T-cell (primary cell): ENCODE results near the gene ADGRB3. TPM values are rescaled to one million over a fixed set of nuclear protein-coding genes. Genes with fewer than 3 reads are reported as not detected.
"Not testable (repeated sequence)": the region's sequence is repeated elsewhere in the genome, so short reads cannot be mapped to it uniquely, and the experiment has no call there.

ENCODE experiments used
- ATAC-seq, 4 experiments: fragments of 200-7000 bp in 3 of 4; fragments of 150-1000 bp in 1 of 4; cut with Tn5 transposase; replicated peaks in 1 of 4; 1 replicate in 3 of 4; 2 replicates in 1 of 4; pipeline ENCODE4 v1.10.0; 2021; ENCODE audit warnings: moderate library complexity in 3 of 4, mild to moderate bottlenecking in 2 of 4, moderate number of reproducible peaks in 1 of 4
- CTCF ChIA-PET, 2 donors: fragments of 300-600 bp; sonication (Branson Sonifier 250); formaldehyde crosslinking; loops; one replicate each; lab custom pipeline; 2022; ENCODE audit warnings: antibody characterized with exemption in 2 of 2; lab: Charles Lee
- POLR2A ChIA-PET, 2 donors: fragments of 300-600 bp; sonication (Branson Sonifier 250); formaldehyde crosslinking; loops; one replicate each; lab custom pipeline; 2022; ENCODE audit warnings: antibody characterized with exemption in 2 of 2; lab: Charles Lee
- DNase-seq, 35 experiments: peaks; one replicate each; pipeline versions ENCODE4 v3.0.0 to v3.0.0-alpha.2; 2013 to 2023
- H3K27ac ChIP-seq: one replicate; pipeline ENCODE4 v1.5.1; 2013; ENCODE audit warnings: low read length
- H3K27me3 ChIP-seq, 2 experiments: replicated peaks in 1 of 2; 1 replicate in 1 of 2; 2 replicates in 1 of 2; pipeline versions ENCODE4 v1.6.1 to v1.7.0; 2013; ENCODE audit warnings: low read length in 1 of 2, mixed read lengths in 1 of 2; ENCODE audit not compliant: control insufficient read depth in 2 of 2, insufficient read depth in 2 of 2; ENCODE audit errors: extremely low read depth in 1 of 2
- H3K36me3 ChIP-seq, 2 donors: 1 replicate in 1 of 2; 2 replicates in 1 of 2; pipeline versions ENCODE4 v1.6.1 to v1.7.0; 2013; ENCODE audit warnings: low read length in 1 of 2; ENCODE audit not compliant: control insufficient read depth in 2 of 2, insufficient read depth in 1 of 2; ENCODE audit errors: extremely low read depth in 1 of 2
- H3K4me1 ChIP-seq, 2 experiments: 1 replicate in 1 of 2; 2 replicates in 1 of 2; pipeline versions ENCODE4 v1.6.1 to v1.7.0; 2013; ENCODE audit warnings: low read length in 2 of 2, mixed read lengths in 1 of 2; ENCODE audit not compliant: insufficient read depth in 2 of 2, control insufficient read depth in 1 of 2; ENCODE audit errors: extremely low read depth in 1 of 2
- H3K4me3 ChIP-seq, 2 donors: 1 replicate in 1 of 2; 2 replicates in 1 of 2; pipeline versions ENCODE4 v1.5.1 to v1.7.0; 2013; ENCODE audit warnings: mild to moderate bottlenecking in 2 of 2, low read length in 1 of 2, moderate library complexity in 1 of 2; ENCODE audit not compliant: control insufficient read depth in 1 of 2; ENCODE audit errors: extremely low read depth in 1 of 2
- H3K9me3 ChIP-seq: 2 replicates; pipeline ENCODE4 v1.7.0; 2013
- H3K27ac Mint-ChIP-seq, 2 donors: one replicate each; pipeline ENCODE4 v1.8.0; 2020 to 2021; ENCODE audit warnings: mild to moderate bottlenecking in 2 of 2, mixed read lengths in 2 of 2
- H3K27me3 Mint-ChIP-seq, 2 donors: one replicate each; pipeline ENCODE4 v1.8.0; 2021 to 2022; ENCODE audit warnings: mixed read lengths in 2 of 2
- H3K36me3 Mint-ChIP-seq: one replicate; pipeline ENCODE4 v1.8.0; 2021; ENCODE audit warnings: mixed read lengths
- H3K4me1 Mint-ChIP-seq, 3 donors: one replicate each; pipeline ENCODE4 v1.8.0; 2020 to 2022; ENCODE audit warnings: mixed read lengths in 3 of 3, mild to moderate bottlenecking in 1 of 3
- H3K4me3 Mint-ChIP-seq, 3 donors: one replicate each; pipeline ENCODE4 v1.8.0; 2020 to 2022; ENCODE audit warnings: mild to moderate bottlenecking in 3 of 3, mixed read lengths in 3 of 3, moderate library complexity in 3 of 3
- H3K9me3 Mint-ChIP-seq, 3 donors: one replicate each; pipeline ENCODE4 v1.8.0; 2020 to 2022; ENCODE audit warnings: mixed read lengths in 3 of 3
- WGBS: methylation state at CpG from one replicate; pipeline ENCODE4 v1.1.5; 2013; ENCODE audit warnings: missing lambda C conversion rate; ENCODE audit not compliant: insufficient coverage; 5-methylcytosine and 5-hydroxymethylcytosine counted together
- total RNA-seq, 35 experiments: library from RNA in 6 of 35; stranded (reverse) in 6 of 35; fragments of 120-200 nt in 1 of 35; gene quantifications; one replicate each; pipeline versions ENCODE4 v1.2.1 to v1.2.4 and lab custom pipeline; 2013 to 2026

ADGRB3 gene
- total RNA-seq, 5 donors from 2014 or later (not counting 1 experiment from before 2014, with no cell fraction given) = not detected

- Mint-ChIP-seq H3K9me3 (peaks cover 0 to 8% (median 0%) of the 10 kb centered on the region in 3 donors), H3K4me1 (no peaks in the 10 kb centered on the region), H3K27me3 (no peaks in the 10 kb centered on the region), H3K36me3 (no peaks in the 10 kb centered on the region), H3K27ac (no peak overlapping the region), H3K4me3 (no peak overlapping the region)
- H3K4me1 ChIP-seq = no peaks in the 10 kb centered on the region
- no peak for DNase-seq
- no peak for ATAC-seq
- no peaks in the 10 kb centered on the region for H3K27me3 ChIP-seq
- no peaks in the 10 kb centered on the region for H3K36me3 ChIP-seq
- POLR2A ChIA-PET = no interaction called here
- no peaks in the 10 kb centered on the region for H3K9me3 ChIP-seq
- CTCF ChIA-PET = no interaction called here
- H3K4me3 ChIP-seq = no peak overlapping the region
- H3K27ac ChIP-seq = no peak overlapping the region
Measured at GRCh38 chr6:69421269-69421668, 786.2 kb downstream of the ADGRB3 start.

GRCh38 chr6:69422020-69422419 lies 786.9 kb downstream of the ADGRB3 start:
- ATAC-seq = no peak
- Mint-ChIP-seq H3K27ac (no peak overlapping the region), H3K36me3 (no peaks in the 10 kb centered on the region), H3K9me3 (peaks cover 0 to 8% (median 0%) of the 10 kb centered on the region in 3 donors), H3K27me3 (no peaks in the 10 kb centered on the region), H3K4me3 (no peak overlapping the region), H3K4me1 (no peaks in the 10 kb centered on the region)
- no peak overlapping the region for H3K4me3 ChIP-seq
- H3K27ac ChIP-seq = no peak overlapping the region
- H3K27me3 ChIP-seq = no peaks in the 10 kb centered on the region
- no peak for DNase-seq
- WGBS = no CpG with 5 or more reads among the region's 1 CpG
- H3K36me3 ChIP-seq = no peaks in the 10 kb centered on the region
- CTCF ChIA-PET = no interaction called here
- H3K9me3 ChIP-seq = no peaks in the 10 kb centered on the region
- H3K4me1 ChIP-seq = no peaks in the 10 kb centered on the region
- POLR2A ChIA-PET = no interaction called here

GRCh38 chr6:69422475-69422874 lies 787.4 kb downstream of the ADGRB3 start:
- CTCF ChIA-PET = no interaction called here
- H3K4me1 Mint-ChIP-seq = no peaks in the 10 kb centered on the region
- ATAC-seq = no peak

GRCh38 chr6:69423785-69424184 lies 788.7 kb downstream of the ADGRB3 start:
- H3K4me3 ChIP-seq = no peak overlapping the region
- H3K36me3 ChIP-seq = no peaks in the 10 kb centered on the region
- ChIA-PET POLR2A (no interaction called here), CTCF (no interaction called here)
- H3K4me1 ChIP-seq = no peaks in the 10 kb centered on the region
- WGBS = no CpG with 5 or more reads among the region's 3 CpGs
- Mint-ChIP-seq H3K9me3 (peaks cover 0 to 4% (median 0%) of the 10 kb centered on the region in 3 donors), H3K27me3 (no peaks in the 10 kb centered on the region), H3K4me3 (no peak overlapping the region), H3K36me3 (no peaks in the 10 kb centered on the region), H3K4me1 (no peaks in the 10 kb centered on the region), H3K27ac (no peak overlapping the region)
- H3K9me3 ChIP-seq = no peaks in the 10 kb centered on the region
- ATAC-seq (no peak), DNase-seq (no peak)
- no peaks in the 10 kb centered on the region for H3K27me3 ChIP-seq
- H3K27ac ChIP-seq = no peak overlapping the region

More at GRCh38 chr6:69422475-69422874, 787.4 kb downstream of the ADGRB3 start:
- no peak for DNase-seq
- no peaks in the 10 kb centered on the region for H3K27me3 Mint-ChIP-seq
- Histone ChIP-seq H3K27me3 (no peaks in the 10 kb centered on the region), H3K27ac (no peak overlapping the region), H3K4me1 (no peaks in the 10 kb centered on the region), H3K36me3 (no peaks in the 10 kb centered on the region), H3K9me3 (no peaks in the 10 kb centered on the region), H3K4me3 (no peak overlapping the region)
- no peak overlapping the region for H3K27ac Mint-ChIP-seq
- WGBS = no CpG with 5 or more reads among the region's 3 CpGs
- H3K36me3 Mint-ChIP-seq = no peaks in the 10 kb centered on the region
- peaks cover 0 to 8% (median 0%) of the 10 kb centered on the region in 3 donors for H3K9me3 Mint-ChIP-seq
- POLR2A ChIA-PET = no interaction called here
- no peak overlapping the region for H3K4me3 Mint-ChIP-seq

- ChIA-PET POLR2A (no interaction called here), CTCF (no interaction called here)
- ATAC-seq (no peak), DNase-seq (no peak)
- WGBS = no CpG with 5 or more reads among the region's 3 CpGs
- H3K27ac Mint-ChIP-seq = no peak overlapping the region
- no peaks in the 10 kb centered on the region for H3K4me1 ChIP-seq
- H3K4me1 Mint-ChIP-seq = no peaks in the 10 kb centered on the region
- H3K9me3 Mint-ChIP-seq = peaks cover 0 to 4% (median 0%) of the 10 kb centered on the region in 3 donors
- H3K4me3 Mint-ChIP-seq = no peak overlapping the region
- H3K36me3 Mint-ChIP-seq = no peaks in the 10 kb centered on the region
- no peaks in the 10 kb centered on the region for H3K27me3 ChIP-seq
- no peaks in the 10 kb centered on the region for H3K27me3 Mint-ChIP-seq
- H3K36me3 ChIP-seq = no peaks in the 10 kb centered on the region
- no peak overlapping the region for H3K4me3 ChIP-seq
- no peak overlapping the region for H3K27ac ChIP-seq
- H3K9me3 ChIP-seq = no peaks in the 10 kb centered on the region
Measured at GRCh38 chr6:69424581-69424980, 789.5 kb downstream of the ADGRB3 start.

- no CpG with 5 or more reads among the region's 5 CpGs for WGBS
- H3K36me3 Mint-ChIP-seq = no peaks in the 10 kb centered on the region
- Histone ChIP-seq H3K4me3 (no peak overlapping the region), H3K27ac (no peak overlapping the region), H3K4me1 (no peaks in the 10 kb centered on the region), H3K9me3 (no peaks in the 10 kb centered on the region), H3K27me3 (no peaks in the 10 kb centered on the region), H3K36me3 (no peaks in the 10 kb centered on the region)
- DNase-seq (no peak), ATAC-seq (no peak)
- POLR2A ChIA-PET = no interaction called here
- no peak overlapping the region for H3K27ac Mint-ChIP-seq
- CTCF ChIA-PET = no interaction called here
- H3K9me3 Mint-ChIP-seq = peaks cover 0 to 4% (median 0%) of the 10 kb centered on the region in 3 donors
- H3K4me3 Mint-ChIP-seq = no peak overlapping the region
- H3K27me3 Mint-ChIP-seq = no peaks in the 10 kb centered on the region
- no peaks in the 10 kb centered on the region for H3K4me1 Mint-ChIP-seq
Measured at GRCh38 chr6:69427882-69428281, 792.8 kb downstream of the ADGRB3 start.

- H3K27ac Mint-ChIP-seq, H3K36me3 ChIP-seq, CTCF ChIA-PET, POLR2A ChIA-PET, H3K4me1 ChIP-seq, H3K27me3 ChIP-seq, H3K9me3 Mint-ChIP-seq, H3K9me3 ChIP-seq, H3K36me3 Mint-ChIP-seq, H3K4me1 Mint-ChIP-seq, H3K4me3 ChIP-seq, H3K27me3 Mint-ChIP-seq, H3K27ac ChIP-seq, ATAC-seq, H3K4me3 Mint-ChIP-seq, DNase-seq: not testable (repeated sequence)
- 82% methylated on average over 10 of the region's 19 CpGs for WGBS
Measured at GRCh38 chr6:69432168-69432567, 797.1 kb downstream of the ADGRB3 start.
